ENCODE measurements around the gene FGD3. TPM values are rescaled to one million over a fixed set of nuclear protein-coding genes. Genes with fewer than 3 reads are reported as not detected.

FGD3 gene
- total RNA-seq, 3 donors from 2014 or later (not counting 1 experiment from before 2014, with no cell fraction given): 133 to 204 (median 193) TPM

DNA sequence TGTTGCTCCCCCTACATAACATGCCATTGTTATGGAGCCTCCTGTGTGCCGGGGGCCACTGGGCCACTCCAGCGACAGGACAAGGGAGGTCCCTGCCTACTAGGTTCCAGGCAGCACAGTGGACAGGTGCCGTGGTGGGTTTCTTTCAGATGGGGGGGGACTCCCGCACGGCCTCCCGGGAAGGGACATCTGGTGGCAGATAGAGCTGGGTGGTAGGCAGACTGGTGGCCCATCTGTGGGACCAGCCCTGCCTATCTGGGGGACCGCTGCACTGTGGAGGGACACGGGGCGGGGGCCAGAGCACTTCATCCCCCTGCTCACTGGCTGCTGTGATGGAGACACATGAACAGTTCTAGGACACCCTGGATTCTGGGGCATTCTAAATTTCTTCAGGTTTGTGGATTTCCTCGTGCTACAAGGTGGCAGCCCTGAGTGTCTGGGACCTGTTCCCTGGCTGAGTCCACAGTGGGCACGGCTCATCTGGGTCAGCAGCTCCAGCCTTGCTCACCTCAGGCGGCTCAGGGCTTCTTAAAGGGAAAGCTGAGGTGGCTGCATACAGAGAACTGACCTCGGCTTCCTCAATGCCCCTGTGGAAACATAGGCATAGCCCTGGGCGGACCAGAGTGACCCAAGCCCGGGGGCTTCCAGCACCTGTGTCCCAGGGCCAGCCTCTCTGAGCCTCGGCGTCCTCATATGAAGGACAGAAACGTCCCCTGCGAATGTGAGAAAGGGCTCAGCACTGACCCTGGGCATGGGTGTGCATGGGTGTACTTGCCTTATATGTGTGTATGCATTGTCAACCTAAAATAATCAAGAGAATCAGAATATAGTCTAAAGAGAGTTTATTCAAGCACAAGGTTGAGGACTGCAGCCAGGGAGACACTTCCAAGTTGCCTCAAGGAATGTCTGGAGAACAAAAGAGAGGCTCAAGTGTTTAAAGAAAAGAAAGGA is 22.5 kb downstream of the FGD3 start:
- peaks cover 21% of the 10 kb centered on the region for H3K36me3 ChIP-seq (ENCODE audit: control insufficient read depth, insufficient read depth, low read length)
- no peak for TF ChIP-seq CTCF (IDR thresholded peaks at IDR 0.05)

DNA sequence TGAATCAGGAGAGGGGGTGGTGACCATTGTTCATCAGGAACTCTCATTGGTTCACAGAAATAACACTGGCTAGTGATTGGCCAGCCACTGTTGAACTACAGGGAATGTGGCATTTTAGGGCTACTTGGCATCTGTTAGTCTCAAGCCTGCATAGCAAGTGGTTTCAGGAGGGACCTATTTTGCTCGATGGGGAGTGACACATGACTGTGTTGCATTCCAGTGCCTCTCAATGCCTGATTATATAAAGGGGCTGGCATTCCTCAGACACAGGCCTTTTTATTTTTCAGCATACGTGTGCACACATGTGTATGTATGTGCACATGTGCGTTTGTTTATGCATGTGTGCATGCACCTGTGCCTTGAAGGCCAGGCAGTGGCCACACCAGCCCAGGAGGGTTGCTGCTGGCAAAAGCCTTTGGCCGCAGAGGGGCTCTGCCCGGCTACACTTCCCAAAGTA is 23.2 kb downstream of the FGD3 start:
- TF ChIP-seq CTCF (IDR thresholded peaks at IDR 0.05): no peak
- WGBS (ENCODE audit: insufficient coverage): 64% methylated on average over 5 of the region's 5 CpGs
- Mint-ChIP-seq H3K4me1 (peaks cover 94 to 95% of the 10 kb centered on the region in 2 donors), H3K27me3 (ENCODE audit: low read depth in 2 of 2) (no peaks in the 10 kb centered on the region), H3K27ac (peak overlapping the region; percentile 97), H3K36me3 (no peaks in the 10 kb centered on the region), H3K9me3 (no peaks in the 10 kb centered on the region), H3K4me3 (peak overlapping the region; percentile 95)
- ATAC-seq (no peak), DNase-seq (no peak)
- peak overlapping the region; percentile 78 for H3K27ac ChIP-seq (ENCODE audit: low read length)
- peaks cover 92% of the 10 kb centered on the region for H3K4me1 ChIP-seq (ENCODE audit: control insufficient read depth, insufficient read depth, low read length)
- H3K27me3 ChIP-seq (ENCODE audit: control insufficient read depth, insufficient read depth, low read length): no peaks in the 10 kb centered on the region
- no peaks in the 10 kb centered on the region for H3K9me3 ChIP-seq (ENCODE audit: control insufficient read depth, insufficient read depth, low read length)
- peaks cover 28% of the 10 kb centered on the region for H3K36me3 ChIP-seq (ENCODE audit: control insufficient read depth, insufficient read depth, low read length)
- intact Hi-C loops (cut with micrococcal nuclease): no loop called here
- H3K4me3 ChIP-seq (ENCODE audit: low read length): no peak overlapping the region

More for the DNA sequence above, 22.5 kb downstream of the FGD3 start:
- Mint-ChIP-seq H3K36me3 (no peaks in the 10 kb centered on the region), H3K27me3 (ENCODE audit: low read depth in 2 of 2) (no peaks in the 10 kb centered on the region), H3K27ac (peak overlapping the region; percentile 97), H3K9me3 (no peaks in the 10 kb centered on the region), H3K4me3 (peak overlapping the region; percentile 95), H3K4me1 (peaks cover 95 to 98% of the 10 kb centered on the region in 2 donors)
- peaks cover 91% of the 10 kb centered on the region for H3K4me1 ChIP-seq (ENCODE audit: control insufficient read depth, insufficient read depth, low read length)
- 85% methylated on average over 19 of the region's 19 CpGs for WGBS (ENCODE audit: insufficient coverage)
- H3K9me3 ChIP-seq (ENCODE audit: control insufficient read depth, insufficient read depth, low read length): no peaks in the 10 kb centered on the region
- DNase-seq: no peak
- H3K4me3 ChIP-seq (ENCODE audit: low read length): no peak overlapping the region
- no peak for ATAC-seq
- H3K27ac ChIP-seq (ENCODE audit: low read length): peak overlapping the region; percentile 78
- H3K27me3 ChIP-seq (ENCODE audit: control insufficient read depth, insufficient read depth, low read length): no peaks in the 10 kb centered on the region
- intact Hi-C loops (cut with micrococcal nuclease): loop anchor here (2.0 to 5.0 kb wide), 2 partner anchors 58 to 125 kb away; no protein-coding TSS in a partner anchor

DNA sequence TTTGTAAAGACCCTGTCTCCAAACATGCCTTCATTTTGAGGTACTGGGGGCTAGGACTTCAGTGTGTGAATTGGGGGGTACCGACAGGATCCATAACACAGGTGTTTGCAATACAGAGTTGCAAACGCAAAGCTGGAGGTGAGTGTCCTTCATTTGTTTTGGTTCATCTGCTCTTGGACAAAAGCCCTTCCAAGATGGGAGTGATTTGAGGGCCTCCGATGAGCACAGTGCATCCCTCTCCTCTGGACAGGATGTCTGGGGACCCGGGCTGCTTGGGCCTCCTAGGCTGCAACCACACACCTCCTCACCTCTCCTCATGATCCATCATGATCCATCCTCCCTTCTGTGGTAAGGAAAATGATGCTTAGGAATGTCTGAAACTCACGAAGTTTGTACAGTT is 23.8 kb downstream of the FGD3 start:
- TF ChIP-seq CTCF (IDR thresholded peaks at IDR 0.05): no peak
- H3K27me3 ChIP-seq (ENCODE audit: control insufficient read depth, insufficient read depth, low read length): no peaks in the 10 kb centered on the region
- Mint-ChIP-seq H3K9me3 (no peaks in the 10 kb centered on the region), H3K27ac (peak overlapping the region; percentile 97), H3K4me1 (peaks cover 92 to 95% of the 10 kb centered on the region in 2 donors), H3K36me3 (no peaks in the 10 kb centered on the region), H3K4me3 (peak overlapping the region; percentile 67), H3K27me3 (ENCODE audit: low read depth in 2 of 2) (no peaks in the 10 kb centered on the region)
- H3K36me3 ChIP-seq (ENCODE audit: control insufficient read depth, insufficient read depth, low read length): peaks cover 34% of the 10 kb centered on the region
- DNase-seq: no peak
- no peaks in the 10 kb centered on the region for H3K9me3 ChIP-seq (ENCODE audit: control insufficient read depth, insufficient read depth, low read length)
- peak overlapping the region; percentile 78 for H3K27ac ChIP-seq (ENCODE audit: low read length)
- intact Hi-C loops (cut with micrococcal nuclease): no loop called here
- no peak for ATAC-seq
- no peak overlapping the region for H3K4me3 ChIP-seq (ENCODE audit: low read length)
- peaks cover 90% of the 10 kb centered on the region for H3K4me1 ChIP-seq (ENCODE audit: control insufficient read depth, insufficient read depth, low read length)
- 69% methylated on average over 3 of the region's 5 CpGs for WGBS (ENCODE audit: insufficient coverage)

All from natural killer cell (primary cell).